ENCODE measurements around the gene RIT1. TPM values are rescaled to one million over a fixed set of nuclear protein-coding genes. Genes with fewer than 3 reads are reported as not detected.

Gene RIT1, protein sequence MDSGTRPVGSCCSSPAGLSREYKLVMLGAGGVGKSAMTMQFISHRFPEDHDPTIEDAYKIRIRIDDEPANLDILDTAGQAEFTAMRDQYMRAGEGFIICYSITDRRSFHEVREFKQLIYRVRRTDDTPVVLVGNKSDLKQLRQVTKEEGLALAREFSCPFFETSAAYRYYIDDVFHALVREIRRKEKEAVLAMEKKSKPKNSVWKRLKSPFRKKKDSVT
- 13.9 and 22.4 TPM in 2 replicates for total RNA-seq

DNA sequence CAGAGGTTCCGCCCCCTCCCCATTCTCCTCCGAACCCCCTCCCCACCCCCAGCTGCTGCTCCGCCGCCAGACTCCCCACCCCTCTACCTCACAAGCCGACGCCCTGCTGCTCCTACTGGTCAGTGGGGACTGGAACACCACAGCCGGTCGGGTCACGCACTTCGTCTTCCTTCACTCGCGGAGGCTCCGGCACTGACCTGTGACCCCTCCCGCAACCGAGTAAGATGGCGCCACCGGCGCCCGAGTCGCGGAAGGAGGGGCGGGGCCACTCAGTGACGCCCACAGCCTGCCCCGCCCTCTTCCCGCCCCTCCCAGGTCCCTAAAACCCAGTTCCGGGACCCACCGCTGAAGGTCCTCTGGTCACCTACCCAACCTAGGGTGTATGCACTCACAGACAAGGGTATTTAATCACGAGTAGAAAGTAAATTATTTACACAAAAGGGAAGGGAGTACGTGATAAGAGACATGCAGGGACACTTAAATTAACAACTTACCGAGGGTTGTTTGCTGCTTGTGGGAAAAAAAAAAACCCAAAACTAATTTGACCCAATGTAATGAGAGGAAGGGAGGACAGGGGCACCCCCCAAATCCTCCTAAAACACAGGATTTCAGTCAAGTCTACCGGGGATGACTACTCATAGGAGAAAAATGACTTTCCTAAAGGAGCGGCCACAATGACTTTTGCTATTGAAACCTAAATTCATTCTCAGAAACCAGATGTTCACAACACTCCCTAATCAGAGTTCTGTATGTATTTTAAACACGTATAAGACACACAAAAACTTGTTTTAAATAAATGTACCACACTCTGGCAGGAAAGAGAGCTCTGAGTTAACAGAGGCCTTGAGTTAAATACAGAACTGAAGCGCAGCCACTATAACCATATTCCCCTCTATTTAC, at the start of gene RIT1:
Gene RIT1, minus strand, starts transcription at position 194 of the 900 bp plus-strand sequence. CDS start 588 bp downstream, outside the sequence.

DNA sequence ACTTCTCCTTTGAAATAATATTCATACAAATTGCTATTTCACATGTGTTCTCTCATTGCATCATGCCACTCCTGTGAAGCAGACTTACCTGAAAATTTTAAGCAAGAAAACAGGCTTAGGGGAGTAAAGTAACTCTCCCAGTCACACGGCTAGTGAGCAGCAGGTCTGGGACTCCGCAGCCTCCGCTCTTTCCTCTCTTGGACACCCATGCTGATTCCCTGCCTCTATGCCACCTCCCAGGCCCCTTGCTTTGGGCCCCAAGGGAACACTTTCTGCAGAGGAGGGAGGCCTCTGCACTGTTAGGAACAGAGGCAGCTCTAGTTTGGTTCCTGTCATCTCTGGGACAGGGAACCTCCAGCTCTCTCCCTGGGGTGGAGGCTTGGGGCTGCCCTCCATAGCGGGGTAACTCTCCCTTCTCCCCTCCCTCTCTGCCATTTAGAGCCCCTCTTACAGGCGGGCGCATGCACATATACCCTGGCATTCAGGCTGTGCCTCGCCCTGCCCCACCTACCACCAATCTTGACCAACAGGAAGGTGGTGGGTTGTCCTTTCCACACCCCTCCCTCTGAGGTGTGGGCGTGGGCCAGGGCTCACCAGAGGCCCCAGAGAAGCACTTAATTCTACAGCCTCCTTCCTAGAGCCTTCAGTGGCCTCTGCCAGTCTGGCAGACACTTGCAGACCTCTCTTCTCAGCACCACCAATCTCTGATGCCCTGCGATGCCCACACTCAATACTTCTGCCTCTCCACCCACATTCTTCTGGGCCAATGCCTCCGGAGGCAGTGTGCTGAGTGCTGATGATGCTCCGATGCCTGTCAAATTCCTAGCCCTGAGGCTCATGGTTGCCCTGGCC, 30.1 kb upstream of the RIT1 start, which contains the start of gene RXFP4:
Gene RXFP4, plus strand, starts transcription at position 646 of the 852 bp plus-strand sequence. Its CDS starts 72 bp downstream, at position 718.

DNA sequence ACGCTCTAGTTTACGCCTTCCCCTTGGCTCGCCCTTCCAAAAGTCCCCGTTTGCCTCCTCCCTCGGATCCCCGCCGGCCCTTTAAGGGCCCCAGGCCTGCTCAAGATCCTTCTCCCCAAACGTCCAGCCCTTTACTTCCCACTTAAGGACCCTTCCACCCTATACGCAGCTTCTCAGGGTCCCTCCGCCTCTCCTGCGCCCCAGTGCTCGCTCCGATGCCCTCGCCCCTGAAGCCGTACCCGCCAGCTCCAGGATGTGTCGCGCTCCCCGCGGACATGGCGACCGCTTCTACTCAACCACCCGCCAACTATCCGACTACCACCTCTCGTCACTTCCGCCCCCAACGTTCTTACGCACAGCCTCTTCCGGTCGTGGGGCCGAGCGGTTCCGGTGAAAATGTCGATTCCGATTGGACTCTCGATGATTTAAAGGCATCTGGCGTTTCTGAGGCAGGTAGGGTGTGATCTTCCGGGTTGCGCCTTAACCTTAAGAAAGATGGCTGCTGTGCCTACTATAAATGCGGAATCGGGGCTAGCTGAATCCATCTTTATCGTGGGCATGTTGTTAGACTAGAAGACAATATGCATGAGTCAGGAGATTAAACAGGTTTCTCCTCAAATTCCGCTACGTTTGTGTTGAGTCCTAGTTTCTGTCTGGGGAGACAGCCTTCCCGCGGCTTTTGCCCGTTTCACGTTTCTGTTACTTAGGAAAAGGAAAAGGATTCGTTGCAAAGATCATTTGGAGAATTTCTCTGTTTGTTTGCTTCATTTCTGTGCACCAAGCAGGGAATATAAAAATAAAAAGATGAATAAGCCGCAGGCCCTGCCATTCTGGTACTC, 23.2 kb upstream of the RIT1 start, which contains the start of gene KHDC4:
Gene KHDC4, minus strand, starts transcription at position 317 of the 839 bp plus-strand sequence. Its CDS starts 40 bp downstream, at position 277.

DNA sequence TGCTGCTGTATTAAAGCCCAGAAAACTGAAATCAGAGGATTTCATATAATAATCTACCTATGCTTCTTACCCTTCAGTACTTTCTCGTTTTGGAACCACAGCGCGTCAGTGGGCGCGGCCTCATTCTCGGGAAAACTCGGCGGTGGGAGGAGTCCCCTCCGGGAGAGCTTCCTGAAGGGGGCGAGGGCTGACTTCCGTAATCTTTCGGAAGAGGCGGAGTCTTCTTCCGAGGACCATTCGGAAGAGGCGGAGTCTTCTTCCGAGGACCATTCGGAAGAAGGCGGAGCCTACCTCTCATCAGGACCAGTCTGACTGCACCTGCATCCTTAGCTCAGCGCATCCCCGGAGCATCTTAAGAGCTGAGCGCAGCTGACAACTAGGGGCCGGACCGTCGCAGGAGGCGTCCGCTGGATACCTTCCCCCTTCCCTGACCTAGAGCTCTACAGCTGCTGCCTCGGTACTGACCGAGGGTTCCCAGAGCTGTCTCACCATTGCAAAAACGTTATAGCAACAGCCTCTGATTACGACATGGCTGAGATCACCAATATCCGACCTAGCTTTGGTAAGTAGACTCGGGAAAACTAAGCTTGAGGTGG, 51.8 kb downstream of the RIT1 start, which contains the start of gene SYT11:
Gene SYT11, plus strand, starts transcription at position 334 of the 596 bp plus-strand sequence. Its CDS starts 195 bp downstream, at position 529.

DNA sequence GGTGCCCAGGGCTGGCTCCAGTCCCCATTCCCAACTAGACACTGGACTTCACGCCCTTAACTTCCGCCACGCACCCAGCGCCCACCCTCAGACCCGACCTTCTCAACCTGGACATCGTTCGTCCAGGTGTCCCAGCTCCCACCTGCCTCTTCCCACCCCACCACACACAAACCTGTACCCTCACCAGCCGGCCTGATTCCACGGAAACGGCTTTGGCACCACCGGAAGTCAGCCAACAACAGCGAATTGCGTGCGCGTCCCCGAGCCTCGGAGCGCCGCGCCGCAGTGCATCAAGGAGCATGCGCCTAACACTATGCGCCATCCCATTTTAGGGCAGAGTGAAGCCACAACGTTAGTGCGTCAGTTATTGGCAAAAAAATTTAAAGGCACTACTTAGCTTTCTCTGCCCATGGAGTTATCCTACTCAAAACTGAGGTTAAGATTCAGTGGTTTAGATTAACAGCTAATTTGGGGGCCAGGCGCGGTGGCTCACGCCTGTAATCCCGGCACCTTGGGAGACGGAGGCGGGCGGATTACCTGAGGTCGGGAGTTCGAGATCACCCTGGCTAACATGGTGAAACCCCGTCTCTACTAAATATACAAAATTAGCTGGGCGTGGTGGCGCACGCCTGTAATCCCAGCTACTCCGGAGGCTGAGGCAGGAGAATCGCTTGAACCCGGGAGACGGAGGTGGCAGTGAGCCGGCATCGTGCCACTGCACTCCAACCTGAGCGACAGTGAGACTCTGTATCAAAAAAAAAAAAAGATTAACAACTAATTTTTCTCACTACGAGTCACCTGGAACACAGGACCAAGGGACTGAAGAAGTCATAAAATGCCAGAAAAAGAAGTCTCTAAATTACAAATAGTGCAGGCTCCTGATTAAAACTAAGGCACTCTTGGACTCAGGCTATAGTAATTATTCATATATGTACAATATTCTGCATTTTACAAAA, 53.9 kb downstream of the RIT1 start, which contains the start of gene GON4L:
Gene GON4L, minus strand, starts transcription at position 240 of the 956 bp plus-strand sequence. CDS start 3,434 bp downstream, outside the sequence.

Other genes starting within 250 kb of the RIT1 start
- 25.7 and 29.8 TPM in 2 replicates for gene YY1AP1, start 222.6 kb downstream of the RIT1 start, total RNA-seq
- 141 and 159 TPM in 2 replicates for gene DAP3, start 222.3 kb downstream of the RIT1 start, total RNA-seq
- gene GON4L, start 54.1 kb downstream of the RIT1 start, total RNA-seq: 12.1 and 17.5 TPM in 2 replicates
- gene SYT11, start 51.8 kb downstream of the RIT1 start, total RNA-seq: 12.7 and 21.8 TPM in 2 replicates
- gene KHDC4, start 23.1 kb upstream of the RIT1 start, total RNA-seq: 16.3 and 23.2 TPM in 2 replicates
- gene RXFP4, start 30.3 kb upstream of the RIT1 start, total RNA-seq: not detected in 2 replicates
- gene ARHGEF2, start 67.2 kb upstream of the RIT1 start, total RNA-seq: 57.4 and 79.0 TPM in 2 replicates
- gene SSR2, start 109.6 kb upstream of the RIT1 start, total RNA-seq: 604 TPM in 2 replicates
- 22.8 and 27.9 TPM in 2 replicates for gene UBQLN4, start 142.4 kb upstream of the RIT1 start, total RNA-seq
- gene LAMTOR2, start 143.4 kb upstream of the RIT1 start, total RNA-seq: 79.5 and 116 TPM in 2 replicates
- gene RAB25, start 149.8 kb upstream of the RIT1 start, total RNA-seq: 0.89 and 1.3 TPM in 2 replicates
- 15.6 and 23.7 TPM in 2 replicates for gene MEX3A, start 171.1 kb upstream of the RIT1 start, total RNA-seq
- 315 and 512 TPM in 2 replicates for gene LMNA, start 203.4 kb upstream of the RIT1 start, total RNA-seq
- gene SEMA4A, start 242.2 kb upstream of the RIT1 start, total RNA-seq: 0.49 and 2.4 TPM in 2 replicates